Astrocyte of the spinal cord (primary cell): ENCODE data around the gene COA8.

Experiments
- DNase-seq: peaks from one replicate; pipeline ENCODE4 v3.0.0; 2011; ENCODE audit warnings: low read depth, low spot score
- H3K4me3 ChIP-seq: 2 replicates; pipeline ENCODE4 v1.5.1; 2011; ENCODE audit warnings: low read depth, mild to moderate bottlenecking, low read length, moderate library complexity
- CTCF ChIP-seq: IDR thresholded peaks from 2 replicates; pipeline ENCODE4 v1.5.1; 2012; ENCODE audit warnings: low read depth, mild to moderate bottlenecking, low read length, inconsistent platforms
- in situ Hi-C: cut with HindIII; loops from 2 replicates; pipeline ENCODE4 v1.10.0; 2017; ENCODE audit warnings: low sequenced_read_pairs

The COA8 gene

GRCh38 chr14:103547455-103547940 lies 15.3 kb upstream of the COA8 start:
- H3K4me3 ChIP-seq = no peak overlapping the region
- TF ChIP-seq CTCF = no peak
- no peak for DNase-seq
- in situ Hi-C loops = no loop called here

- no peak for TF ChIP-seq CTCF
- in situ Hi-C loops = no loop called here
- DNase-seq = no peak
- no peak overlapping the region for H3K4me3 ChIP-seq
Observed at GRCh38 chr14:103547941-103548462, 14.8 kb upstream of the COA8 start.

GRCh38 chr14:103548463-103549351 lies 14.1 kb upstream of the COA8 start:
- no peak overlapping the region for H3K4me3 ChIP-seq
- in situ Hi-C loops = no loop called here
- no peak for DNase-seq
- TF ChIP-seq CTCF = no peak

GRCh38 chr14:103549361-103550311 lies 13.1 kb upstream of the COA8 start:
- in situ Hi-C loops = no loop called here
- no peak for TF ChIP-seq CTCF
- H3K4me3 ChIP-seq = no peak overlapping the region
- DNase-seq = no peak

- no peak for TF ChIP-seq CTCF
- no peak overlapping the region for H3K4me3 ChIP-seq
- in situ Hi-C loops = no loop called here
- DNase-seq = no peak
Observed at GRCh38 chr14:103550451-103551337, 12.1 kb upstream of the COA8 start.
